K562 treated with DMSO at 1 percent for 48 hours (cell line): ENCODE measurements around the gene MPZ. TPM values are rescaled to one million over a fixed set of nuclear protein-coding genes. Genes with fewer than 3 reads are reported as not detected.

Experiments
- total RNA-seq: library from RNA; unstranded; fragments of 300-600 nt; gene quantifications from 2 replicates; pipeline ENCODE4 v1.2.3, GENCODE V29; 2022; ENCODE audit warnings: low replicate concordance; ENCODE audit errors: extremely low read depth

MPZ gene
- total RNA-seq, result not detected in 2 replicates

DNA sequence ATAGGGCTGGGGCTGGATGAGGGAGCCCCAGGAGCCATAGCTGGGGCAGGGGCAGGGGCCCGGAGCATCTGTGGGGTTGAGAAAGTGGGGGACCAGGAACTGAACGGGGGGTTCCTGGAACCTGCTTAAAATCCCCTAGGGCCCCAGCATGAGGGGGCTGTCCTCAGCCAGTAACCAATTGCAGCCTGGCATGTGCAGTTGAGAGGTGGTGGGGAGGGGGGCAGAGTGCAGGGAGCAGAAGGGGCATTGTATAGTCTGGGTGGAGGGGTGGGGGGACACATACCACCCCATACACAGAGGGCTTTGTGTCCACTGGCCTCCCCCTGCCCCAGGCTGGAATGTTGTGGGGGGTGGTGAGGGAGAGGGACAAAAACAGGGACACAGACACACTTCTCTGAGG is at the start of gene MPZ:
Gene MPZ (minus strand): TSS at position 101 of the 400 bp plus-strand sequence. CDS start 63 bp downstream, at position 38.

DNA sequence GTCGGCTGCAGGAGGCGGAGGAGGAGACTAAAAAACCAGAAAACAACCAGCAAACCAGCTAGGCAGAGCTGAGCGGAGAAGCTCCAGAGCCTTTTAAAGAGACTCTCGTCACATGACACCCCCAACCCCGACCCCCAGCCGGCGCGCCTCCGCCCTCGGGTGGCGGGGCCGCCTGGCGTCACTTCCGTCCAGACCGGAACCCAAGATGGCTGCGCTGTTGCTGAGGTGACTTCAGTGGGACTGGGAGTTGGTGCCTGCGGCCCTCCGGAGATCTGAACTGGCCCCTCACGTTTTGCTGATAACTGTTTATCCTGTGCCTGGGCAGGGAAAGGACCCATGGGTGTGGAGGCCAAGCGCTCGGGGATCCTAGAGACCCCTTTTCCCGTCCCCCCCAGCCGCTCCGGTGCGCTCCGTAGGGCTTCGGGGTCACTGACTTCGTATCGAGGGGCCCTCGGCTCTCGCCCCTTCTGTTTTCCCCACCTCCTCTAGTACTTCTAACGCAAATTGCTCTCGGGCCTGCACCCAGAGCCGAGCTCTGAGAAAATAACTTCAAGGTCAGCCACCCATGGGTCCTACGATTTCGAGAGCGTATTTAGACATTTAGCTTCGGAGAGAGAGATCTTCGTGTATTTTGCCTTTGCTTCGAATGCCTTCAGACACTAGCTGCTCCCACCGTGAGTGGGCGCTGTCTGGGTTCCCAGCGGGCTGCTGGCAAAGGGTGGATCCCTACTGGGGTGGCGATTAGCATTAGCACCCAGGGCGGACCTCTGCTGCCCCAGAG is 4.6 kb upstream of the MPZ start, which contains the start of gene SDHC:
Gene SDHC (plus strand): TSS at position 181 of the 781 bp plus-strand sequence. CDS start 25 bp downstream, at position 206.

DNA sequence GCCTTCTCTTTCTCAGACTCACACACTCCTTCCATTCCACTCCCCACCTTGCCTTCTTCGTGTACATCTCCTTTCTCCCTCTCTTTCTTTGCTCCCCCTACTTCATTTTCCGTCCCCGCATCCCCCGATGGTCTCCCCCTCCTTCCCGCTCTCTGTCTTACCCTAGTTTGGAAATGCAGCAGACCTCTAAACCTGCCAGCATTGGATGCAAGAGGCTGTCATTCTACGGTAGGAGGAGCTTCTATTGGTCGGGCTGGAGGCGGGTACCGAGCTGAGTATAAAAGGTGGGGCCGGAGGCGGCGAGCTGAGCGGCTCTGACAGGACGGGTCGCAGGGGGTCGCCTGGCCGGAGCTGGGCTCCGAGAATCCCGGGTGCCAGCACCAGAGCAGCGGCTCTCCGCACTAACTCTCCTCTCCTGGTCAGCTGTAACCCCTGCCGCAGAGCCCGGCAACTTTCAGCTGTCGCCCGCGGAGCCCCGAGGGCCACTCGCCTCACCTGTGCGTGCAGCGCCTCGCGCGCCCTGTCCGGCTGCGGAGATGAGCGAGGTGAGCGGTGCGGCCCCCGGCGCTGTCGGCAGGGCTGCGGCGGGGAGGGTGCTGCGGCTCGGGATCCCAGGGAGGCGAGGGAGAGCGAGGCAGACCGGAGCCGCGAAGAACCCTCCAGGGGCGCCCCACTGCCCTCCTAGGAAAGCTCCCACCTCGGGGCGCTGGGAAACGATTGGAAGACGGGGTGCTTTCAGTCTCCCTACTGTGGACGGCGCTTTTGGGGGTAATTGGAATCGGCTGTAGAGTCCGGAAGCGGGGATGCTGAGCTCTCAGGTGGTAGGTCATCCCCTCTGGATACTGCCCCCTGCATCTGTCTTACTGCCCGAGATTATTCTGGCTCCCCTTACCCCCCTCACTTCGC is 51.1 kb downstream of the MPZ start, which contains the start of gene PCP4L1:
Gene PCP4L1 (plus strand): TSS at position 307 of the 906 bp plus-strand sequence. CDS start 230 bp downstream, at position 537.

Other genes with a start within 250 kb of the MPZ start
- gene ARHGAP30, start 240.1 kb downstream of the MPZ start, total RNA-seq, result not detected in 2 replicates
- not detected in 2 replicates for gene NECTIN4, start 220.4 kb downstream of the MPZ start, total RNA-seq
- gene KLHDC9, start 211.6 kb downstream of the MPZ start, total RNA-seq, result not detected in 2 replicates
- gene PFDN2, start 191.9 kb downstream of the MPZ start, total RNA-seq, result not detected in 2 replicates
- gene NIT1, start 191.9 kb downstream of the MPZ start, total RNA-seq, result not detected in 2 replicates
- not detected in 2 replicates for gene DEDD, start 177.3 kb downstream of the MPZ start, total RNA-seq
- 444 TPM in 1 of 2 replicates, not detected in the other for gene UFC1, start 156.0 kb downstream of the MPZ start, total RNA-seq
- gene USP21, start 150.5 kb downstream of the MPZ start, total RNA-seq, result not detected in 2 replicates
- gene PPOX, start 143.5 kb downstream of the MPZ start, total RNA-seq, result not detected in 2 replicates
- not detected in 2 replicates for gene B4GALT3, start 132.5 kb downstream of the MPZ start, total RNA-seq
- not detected in 2 replicates for gene ADAMTS4, start 110.9 kb downstream of the MPZ start, total RNA-seq
- gene NDUFS2, start 107.6 kb downstream of the MPZ start, total RNA-seq, result not detected in 2 replicates
- not detected in 2 replicates for gene FCER1G, start 94.7 kb downstream of the MPZ start, total RNA-seq
- gene APOA2, start 86.3 kb downstream of the MPZ start, total RNA-seq, result not detected in 2 replicates
- gene TOMM40L, start 83.9 kb downstream of the MPZ start, total RNA-seq, result not detected in 2 replicates
- not detected in 2 replicates for gene NR1I3, start 71.8 kb downstream of the MPZ start, total RNA-seq
- gene PCP4L1, start 51.2 kb downstream of the MPZ start, total RNA-seq, result not detected in 2 replicates
- not detected in 2 replicates for gene SDHC, start 4.4 kb upstream of the MPZ start, total RNA-seq
- gene CFAP126, start 57.9 kb upstream of the MPZ start, total RNA-seq, result not detected in 2 replicates
- gene FCGR2A, start 195.5 kb upstream of the MPZ start, total RNA-seq, result not detected in 2 replicates
- not detected in 2 replicates for gene HSPA6, start 214.6 kb upstream of the MPZ start, total RNA-seq
- gene FCGR3A, start 239.8 kb upstream of the MPZ start, total RNA-seq, result not detected in 2 replicates